NCI-H345 treated with DMSO at 0.1 percent for 48 hours (cell line): ENCODE data around the gene OSBPL10.

Source experiments
- DNase-seq: peaks from one replicate; lab custom pipeline; 2025; ENCODE audit not compliant: unreplicated experiment; lab: John Stamatoyannopoulos, UW

Gene OSBPL10

DNA sequence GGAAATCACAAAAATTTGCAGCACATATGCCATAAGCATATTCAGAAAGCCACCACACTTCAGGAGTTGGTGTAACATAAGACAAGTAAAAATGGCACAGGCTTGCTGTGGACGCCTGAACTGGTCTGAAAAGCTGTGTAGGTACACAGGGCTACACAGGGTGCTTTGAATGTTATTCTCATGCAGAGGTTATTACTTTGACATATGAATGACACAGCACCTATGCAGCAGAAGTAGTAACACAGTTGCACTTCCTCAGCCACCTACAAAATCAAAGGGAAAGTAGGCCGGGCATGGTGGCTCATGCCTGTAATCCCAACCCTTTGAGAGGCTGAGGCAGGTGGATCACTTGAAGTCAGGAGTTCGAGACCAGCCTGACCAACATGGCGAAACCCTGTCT is 54.5 kb downstream of the OSBPL10 start:
- DNase-seq = no peak

- no peak for DNase-seq
Observed at GRCh38 chr3:31925271-31925630, 55.8 kb downstream of the OSBPL10 start.

DNA sequence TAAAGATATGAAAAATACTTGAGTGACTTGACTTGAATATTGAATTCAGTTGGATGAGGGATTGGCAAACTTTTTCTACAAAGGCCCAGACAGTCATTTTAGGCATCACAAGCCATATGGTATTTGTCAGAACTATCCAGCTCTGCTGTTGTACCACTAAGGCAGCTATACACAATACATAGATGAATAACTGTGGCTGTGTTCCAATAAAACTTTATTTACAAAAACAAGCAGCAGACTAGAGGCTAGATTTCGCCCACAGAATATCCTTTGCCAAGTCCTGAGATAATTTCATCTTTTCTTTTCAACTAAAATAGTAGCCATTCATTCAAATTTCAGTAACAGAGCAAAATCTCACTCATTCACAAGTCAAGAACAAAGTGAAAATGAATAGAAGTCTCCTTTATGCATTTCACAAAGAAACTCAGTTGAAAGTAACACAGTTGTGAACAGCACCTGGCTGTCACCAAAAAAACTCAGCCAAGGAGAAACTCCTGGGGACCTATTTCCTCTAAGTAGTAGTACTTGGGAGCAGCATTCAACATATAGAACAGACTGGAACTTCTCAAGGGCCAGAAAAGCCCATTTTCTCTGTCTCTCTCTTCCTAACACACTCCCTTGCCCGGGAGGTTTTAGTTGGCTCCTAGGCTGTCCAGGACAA is 56.3 kb downstream of the OSBPL10 start:
- no peak for DNase-seq

DNA sequence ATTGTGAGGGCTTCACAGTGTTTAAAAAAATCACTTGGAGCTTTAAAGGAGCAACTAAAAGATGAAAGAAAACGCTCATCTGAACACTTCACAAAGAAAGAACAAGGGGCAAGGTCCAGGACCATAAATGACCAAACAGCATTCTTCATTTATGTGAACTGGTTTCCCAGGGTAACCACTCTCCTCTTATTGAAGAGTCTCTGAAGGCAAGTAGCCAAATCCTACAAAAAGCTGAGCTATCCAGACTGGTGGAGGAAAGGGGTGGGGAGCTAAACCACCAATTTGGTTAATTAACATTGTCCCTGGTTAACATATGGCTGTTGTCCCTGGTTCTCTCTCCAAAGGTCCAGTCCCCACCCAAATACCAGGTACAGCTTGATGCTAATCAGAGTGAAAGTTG is 58.1 kb downstream of the OSBPL10 start:
- no peak for DNase-seq

GRCh38 chr3:31921837-31922236 is 59.2 kb downstream of the OSBPL10 start:
- no peak for DNase-seq

DNA sequence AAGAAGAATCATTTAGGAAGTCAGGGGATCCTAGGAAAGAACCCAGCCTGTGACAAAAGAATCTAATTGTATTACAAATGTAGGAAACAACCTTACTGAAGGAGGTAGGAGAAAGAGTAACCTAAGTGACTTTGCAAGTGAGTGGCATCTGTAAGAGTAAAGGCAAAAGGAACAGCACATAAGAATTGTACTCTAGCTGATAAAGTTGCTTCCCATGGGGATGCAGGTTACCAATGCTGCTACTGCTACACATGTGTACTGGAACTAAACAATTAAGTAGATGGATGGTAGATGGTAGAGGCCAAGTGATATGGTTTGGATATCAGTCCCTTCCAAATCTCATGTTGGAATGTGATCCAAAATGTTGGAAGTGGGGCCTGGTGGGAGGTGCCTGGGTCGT is 60.8 kb downstream of the OSBPL10 start:
- DNase-seq = no peak

- DNase-seq = no peak
Observed at GRCh38 chr3:31919528-31919927, 61.5 kb downstream of the OSBPL10 start.

DNA sequence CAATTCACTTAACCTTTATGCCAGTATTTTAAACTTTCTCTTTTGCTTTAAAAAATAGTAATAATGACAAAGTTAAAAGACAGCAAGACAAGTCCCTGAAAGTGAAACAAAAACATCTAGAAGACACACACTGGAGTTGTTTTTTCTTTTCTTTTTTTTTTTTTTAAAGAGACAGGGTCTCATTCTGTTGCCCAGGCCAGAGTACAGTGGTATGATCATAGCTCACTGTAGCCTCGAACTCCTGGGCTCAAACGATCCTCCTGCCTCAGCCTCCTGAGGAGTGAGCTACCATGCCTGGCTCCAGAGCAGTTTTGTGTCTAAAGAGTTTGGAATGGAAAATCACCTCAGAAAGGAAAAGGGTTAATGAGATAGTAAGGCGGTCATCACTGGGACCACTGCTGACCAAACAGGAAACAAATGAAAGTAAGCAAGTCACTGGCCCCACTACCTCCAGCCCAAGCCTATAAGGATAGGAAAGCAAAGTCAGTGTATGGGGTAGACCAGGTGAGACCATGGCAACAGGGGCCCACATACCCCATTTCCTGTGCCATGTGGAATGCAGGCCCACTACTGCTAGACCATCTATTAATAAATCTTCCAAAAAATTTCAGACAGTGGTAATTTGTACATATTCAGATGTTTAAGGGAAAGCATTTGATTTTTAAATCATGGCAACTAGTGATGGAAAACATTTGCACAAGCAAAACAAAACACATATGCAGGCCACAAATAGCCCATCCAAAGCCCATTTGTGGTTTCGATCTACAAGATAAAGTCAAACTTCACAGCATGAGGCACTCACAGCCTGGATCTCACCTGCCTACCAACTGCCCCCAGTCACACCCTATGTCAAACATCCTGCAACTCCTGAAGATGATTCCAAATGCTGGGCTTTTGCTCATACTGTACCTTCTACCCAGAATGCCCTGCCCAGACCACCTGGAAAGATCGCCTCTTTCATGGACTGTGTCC is 62.6 kb downstream of the OSBPL10 start:
- no peak for DNase-seq

GRCh38 chr3:31917303-31918005 is 63.6 kb downstream of the OSBPL10 start:
- no peak for DNase-seq

GRCh38 chr3:31911643-31912042 is 69.4 kb downstream of the OSBPL10 start:
- no peak for DNase-seq

- no peak for DNase-seq
Observed at GRCh38 chr3:31911124-31911523, 69.9 kb downstream of the OSBPL10 start.

DNA sequence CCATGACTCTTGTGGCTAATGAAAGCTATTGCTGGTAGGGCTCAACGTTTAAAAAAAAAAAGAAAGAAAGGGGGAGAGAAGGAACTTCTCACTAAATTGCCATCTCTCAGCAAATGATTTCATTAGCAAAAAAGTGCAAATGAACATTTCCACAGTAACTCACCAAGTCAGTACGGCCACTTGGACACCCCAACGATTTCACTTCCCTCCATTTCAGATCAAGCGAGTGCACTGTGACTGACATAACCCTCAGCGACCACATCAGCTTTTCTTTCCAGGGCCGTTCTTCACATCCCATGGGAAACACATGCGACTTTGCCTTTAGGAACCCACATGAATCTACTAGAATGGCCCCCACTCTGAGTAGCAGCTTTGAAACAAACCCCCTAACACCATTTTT is 71.6 kb downstream of the OSBPL10 start:
- DNase-seq = no peak

- DNase-seq = no peak
Observed at GRCh38 chr3:31908391-31909097, 72.5 kb downstream of the OSBPL10 start.

GRCh38 chr3:31906182-31906581 is 74.9 kb downstream of the OSBPL10 start:
- DNase-seq = no peak

DNA sequence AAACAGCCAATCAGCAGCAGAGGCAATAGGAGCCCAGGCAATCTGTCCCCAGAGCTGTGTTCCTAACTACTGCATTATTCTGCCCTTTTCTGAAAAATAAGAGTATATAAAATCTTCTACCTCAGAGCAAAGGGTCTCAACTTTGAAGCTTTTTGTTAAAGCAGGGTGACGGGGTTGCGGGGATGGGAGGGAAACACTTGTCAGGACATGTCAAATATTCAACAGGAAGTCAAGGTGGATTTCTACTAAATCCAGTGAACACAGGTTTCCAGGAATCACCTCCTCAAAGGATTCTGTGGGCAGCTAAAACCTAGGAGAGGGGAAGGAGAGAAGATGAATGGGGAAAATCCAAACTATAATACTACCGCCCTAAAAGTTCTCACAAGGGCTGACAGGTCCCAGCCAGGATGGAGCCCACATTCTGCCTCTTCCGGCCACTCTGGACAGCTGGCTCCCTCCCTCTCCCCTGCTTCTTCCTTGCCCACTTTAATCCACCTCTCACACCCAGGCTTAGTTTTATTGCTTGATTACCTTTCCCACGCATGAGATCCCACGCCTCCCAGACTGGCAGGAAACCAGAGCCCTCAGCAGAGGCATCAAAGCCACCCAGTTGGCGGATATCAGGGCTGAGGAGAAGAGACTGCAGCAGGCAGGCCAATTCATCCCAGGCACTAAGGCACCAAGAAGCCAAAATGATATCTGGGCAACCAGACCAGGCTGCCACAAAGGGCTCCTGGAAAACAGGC is 77.2 kb downstream of the OSBPL10 start:
- no peak for DNase-seq

DNA sequence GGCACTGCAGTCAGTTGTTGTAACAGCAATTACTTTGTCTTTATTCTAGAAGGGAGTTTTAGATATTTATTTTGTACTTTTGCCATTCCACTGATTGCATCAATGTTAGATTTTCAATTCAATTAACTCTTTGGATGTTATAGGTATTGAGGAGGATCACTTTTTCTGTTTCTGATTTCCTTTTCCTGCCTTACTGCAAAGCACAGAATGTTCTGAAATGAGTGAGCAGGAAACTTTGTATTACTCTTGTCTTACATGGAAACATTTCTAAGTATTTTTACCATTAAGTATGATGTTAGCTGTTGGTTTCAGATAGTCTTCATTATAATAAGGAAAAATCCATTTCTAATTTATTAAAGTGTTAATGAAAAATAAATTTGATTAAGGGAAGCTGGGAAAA is 80.5 kb downstream of the OSBPL10 start:
- no peak for DNase-seq

GRCh38 chr3:31896648-31897433 is 84.2 kb downstream of the OSBPL10 start:
- DNase-seq = no peak

- DNase-seq = no peak
Observed at GRCh38 chr3:31896026-31896425, 85.0 kb downstream of the OSBPL10 start.

DNA sequence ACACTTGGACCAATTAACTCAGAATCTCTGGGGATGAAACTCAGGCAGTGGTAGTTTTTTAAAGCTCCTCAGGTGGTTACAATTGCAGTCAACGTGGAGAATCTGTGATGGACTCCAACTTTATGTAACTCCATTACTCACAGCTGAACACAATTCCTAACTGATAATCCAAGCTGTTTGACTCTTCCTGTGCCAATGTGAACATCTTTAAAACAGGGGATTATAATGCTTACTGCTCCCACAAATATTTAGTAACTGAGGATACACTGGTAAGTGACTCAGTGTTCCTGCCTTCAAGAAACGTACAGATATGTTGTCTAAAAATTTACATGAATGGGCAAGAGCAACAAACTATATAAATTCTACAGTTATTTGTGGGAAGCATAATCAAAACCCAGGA is 85.6 kb downstream of the OSBPL10 start:
- no peak for DNase-seq
